Measurements from ENCODE around the gene RCOR3.

RCOR3 gene

DNA sequence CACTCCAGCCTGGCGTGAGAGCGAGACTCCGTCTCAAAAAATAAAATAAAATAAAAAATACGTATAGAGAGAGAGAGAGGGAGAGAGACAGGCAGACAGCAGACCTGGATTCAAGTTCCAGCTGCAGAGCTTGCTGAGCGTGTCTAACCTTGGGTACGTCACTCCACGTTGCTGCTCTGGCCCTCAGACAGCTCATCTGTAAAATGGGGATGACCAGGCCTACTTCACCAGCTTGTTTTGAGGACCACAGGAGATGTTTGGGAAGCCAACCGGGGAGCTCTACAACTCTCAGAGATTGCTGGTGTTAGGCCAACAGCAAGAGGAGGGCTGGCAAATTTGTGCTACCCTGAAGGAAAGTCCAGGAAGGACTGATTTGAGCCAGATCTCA lies 67.0 kb downstream of the RCOR3 start:
- no peak for DNase-seq

DNA sequence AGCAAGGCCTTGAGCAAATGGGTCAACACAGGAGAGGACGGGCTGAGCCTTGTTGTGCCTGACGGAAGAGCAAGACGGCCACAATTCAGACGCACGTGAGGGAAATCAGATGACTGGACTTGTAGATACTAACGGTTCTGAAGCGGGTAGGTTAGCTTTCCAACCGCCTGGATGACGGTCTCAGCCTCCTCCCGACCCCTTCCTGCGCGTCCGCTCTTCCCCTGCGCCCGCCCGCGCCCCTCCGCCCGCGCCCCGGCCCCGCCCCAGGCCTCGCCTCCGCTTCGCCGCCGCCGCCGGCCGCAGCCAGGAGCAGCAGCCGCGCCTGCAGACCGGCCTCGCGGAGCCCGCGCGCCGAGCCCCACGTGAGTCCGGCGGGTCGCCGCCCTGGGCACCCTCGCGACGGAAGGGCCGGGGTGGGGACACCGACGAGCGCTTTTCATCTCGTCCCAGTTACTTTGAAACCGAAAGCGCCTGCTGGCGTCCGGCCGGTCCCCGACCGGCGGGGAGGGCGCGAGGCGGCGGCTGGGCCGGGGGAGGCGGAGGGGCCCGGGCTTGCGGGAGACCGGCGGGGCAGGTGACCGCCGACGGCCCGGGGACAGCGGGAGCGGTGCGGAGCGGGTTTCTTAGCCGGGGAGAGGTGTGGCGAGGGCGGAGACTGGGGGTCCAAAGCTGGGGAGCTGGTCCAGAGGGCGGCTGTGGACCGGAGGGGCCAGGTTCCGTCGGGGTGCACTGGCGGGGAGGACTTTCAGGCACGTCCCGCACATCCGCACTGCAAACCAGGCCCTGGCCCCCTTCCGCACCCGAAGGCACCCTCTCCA lies 67.6 kb downstream of the RCOR3 start, which contains the start of gene TRAF5:
TRAF5 (plus strand) TSS at position 306 of the 818 bp plus-strand sequence. CDS start 26,407 bp downstream, outside the sequence.
- DNase-seq = peak; percentile 65 to 77 (median 65)

DNA sequence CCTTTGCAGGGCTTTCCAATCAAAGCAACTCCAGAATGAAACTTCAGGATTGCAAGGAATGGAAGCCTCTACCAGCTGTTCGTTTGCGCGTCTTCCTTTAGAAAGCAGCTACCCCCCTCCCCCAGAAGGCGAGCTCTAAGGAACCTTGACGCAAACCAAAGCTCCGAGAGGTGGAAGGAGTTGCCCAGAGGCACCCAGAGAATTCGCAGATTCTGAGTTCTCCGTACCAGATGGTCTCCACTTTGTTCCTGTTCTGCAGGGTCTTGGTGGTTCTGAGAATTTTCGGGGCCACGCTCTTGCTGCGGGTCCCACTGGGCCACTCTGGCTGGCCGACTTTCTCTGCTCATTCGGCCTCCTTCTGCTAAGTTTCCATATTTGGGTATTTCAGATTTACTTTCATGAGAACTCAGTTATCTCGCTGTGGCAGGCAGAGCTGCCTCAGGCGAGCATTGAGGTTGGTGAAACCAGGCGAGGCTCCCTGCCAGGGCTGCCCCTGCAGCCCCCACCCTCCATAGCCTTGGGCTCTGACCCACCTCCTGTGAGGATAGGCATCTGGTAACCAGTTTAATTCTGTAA lies 68.3 kb downstream of the RCOR3 start:
- peak; percentile 32 to 45 (median 35) for DNase-seq

DNA sequence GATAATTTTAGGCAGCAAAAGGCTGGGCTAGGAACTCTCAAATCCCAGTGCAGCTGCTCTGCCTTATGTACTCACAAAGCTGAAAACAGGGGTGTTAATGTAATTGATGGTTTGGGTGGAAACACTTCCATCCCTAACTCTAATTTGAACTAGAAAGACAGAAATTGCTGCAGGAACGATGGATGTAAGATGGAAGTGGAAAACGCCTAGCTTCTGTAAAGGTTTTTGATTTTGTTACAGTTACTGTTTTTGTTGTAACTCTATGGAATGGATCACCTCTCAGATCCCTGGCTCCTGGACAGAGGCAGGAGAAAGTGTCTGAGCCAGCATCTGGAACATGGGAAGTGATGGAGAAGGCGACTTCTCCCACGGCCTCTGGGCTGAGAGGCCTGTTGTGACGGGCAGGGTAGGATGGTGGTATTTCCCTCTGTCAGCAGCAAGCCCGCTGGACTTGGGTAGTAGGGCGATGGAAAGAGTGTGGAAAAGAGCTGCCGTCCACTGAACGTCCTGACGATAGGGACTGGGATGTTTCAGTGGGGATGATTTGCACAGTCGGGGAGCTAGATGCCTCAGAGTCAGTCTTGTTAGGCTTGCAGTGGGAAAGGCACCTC lies 69.0 kb downstream of the RCOR3 start:
- DNase-seq = no peak

DNA sequence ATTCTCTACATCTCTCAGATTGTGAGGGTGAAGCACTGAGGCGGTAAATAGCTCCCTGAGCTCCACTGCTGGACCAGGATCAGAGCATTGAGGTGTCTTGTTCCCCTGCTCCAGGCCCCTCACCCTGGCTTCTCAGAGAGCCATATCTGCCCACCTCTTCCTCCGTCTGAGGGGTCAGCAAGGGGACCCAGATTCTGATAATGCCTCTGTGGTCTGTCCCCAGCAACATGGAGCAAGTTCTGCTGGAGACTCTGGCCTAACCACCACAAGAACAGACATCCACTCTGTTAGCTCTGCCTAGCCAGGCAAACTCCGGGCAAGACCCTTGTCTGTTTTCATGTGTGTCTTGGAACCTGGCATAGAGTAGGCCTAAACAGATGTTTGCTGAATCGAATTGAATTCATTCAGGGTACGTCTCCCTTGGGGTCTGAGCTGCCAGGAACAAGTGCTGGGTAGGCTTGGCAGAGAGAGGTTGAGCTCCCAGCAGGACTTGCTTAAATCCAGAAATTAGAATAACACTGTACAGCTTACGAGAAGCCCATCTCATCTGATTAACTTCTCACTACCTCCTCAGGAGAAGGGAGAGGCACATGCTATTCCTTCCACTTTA lies 69.8 kb downstream of the RCOR3 start:
- DNase-seq = no peak

DNA sequence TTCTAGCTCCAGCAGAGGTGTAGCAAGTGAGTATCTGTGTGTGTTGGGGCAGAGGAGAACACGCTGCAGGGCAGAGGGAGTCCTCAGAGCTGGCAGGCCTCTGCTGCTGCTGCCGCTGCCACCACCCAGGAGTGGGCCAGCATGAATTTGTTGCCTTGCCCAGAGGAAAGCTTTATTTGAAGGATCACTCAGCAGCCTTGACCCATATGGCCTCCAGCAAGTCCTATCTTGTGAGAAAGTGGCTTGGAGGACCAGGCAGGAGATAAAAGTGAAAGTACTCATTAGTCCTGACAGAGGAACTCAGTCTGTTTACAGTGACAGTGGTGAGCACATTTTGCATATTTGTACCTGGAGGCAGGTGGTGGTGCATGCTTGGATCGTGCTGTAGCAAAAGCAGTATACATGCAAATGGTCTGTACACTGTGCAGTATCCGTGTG lies 70.6 kb downstream of the RCOR3 start:
- DNase-seq = no peak

DNA sequence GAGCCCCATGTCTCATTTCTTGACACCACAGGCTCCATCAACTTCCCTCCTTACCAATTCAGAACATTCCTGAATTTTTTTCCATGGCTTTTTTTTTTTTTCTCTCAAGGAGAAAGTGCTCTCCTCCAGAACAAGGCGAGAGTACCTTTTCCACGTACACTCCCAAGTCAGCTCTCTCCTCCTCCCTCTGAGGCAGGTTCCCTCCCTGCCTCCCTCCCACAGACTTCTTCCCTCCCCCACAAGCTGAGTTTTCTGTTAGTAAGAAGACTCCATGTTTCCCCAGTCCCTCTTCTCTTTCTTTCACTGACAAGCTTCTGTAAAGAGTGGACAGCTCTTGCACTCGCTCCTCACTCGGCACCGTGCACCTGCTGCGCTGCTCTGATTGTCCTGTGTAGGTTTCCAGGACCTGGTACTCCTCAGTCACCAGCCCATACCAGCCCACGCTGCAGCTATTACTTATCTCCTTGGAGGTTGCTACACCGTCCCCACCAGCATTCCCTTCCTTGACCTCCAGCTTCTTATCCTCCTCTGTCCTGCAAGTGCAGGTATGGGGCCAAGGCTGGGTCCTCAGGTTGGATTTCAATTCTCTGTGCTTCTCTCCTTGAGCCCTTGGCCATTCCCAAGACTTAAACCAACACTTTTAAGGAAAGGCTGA lies 71.2 kb downstream of the RCOR3 start:
- no peak for DNase-seq

DNA sequence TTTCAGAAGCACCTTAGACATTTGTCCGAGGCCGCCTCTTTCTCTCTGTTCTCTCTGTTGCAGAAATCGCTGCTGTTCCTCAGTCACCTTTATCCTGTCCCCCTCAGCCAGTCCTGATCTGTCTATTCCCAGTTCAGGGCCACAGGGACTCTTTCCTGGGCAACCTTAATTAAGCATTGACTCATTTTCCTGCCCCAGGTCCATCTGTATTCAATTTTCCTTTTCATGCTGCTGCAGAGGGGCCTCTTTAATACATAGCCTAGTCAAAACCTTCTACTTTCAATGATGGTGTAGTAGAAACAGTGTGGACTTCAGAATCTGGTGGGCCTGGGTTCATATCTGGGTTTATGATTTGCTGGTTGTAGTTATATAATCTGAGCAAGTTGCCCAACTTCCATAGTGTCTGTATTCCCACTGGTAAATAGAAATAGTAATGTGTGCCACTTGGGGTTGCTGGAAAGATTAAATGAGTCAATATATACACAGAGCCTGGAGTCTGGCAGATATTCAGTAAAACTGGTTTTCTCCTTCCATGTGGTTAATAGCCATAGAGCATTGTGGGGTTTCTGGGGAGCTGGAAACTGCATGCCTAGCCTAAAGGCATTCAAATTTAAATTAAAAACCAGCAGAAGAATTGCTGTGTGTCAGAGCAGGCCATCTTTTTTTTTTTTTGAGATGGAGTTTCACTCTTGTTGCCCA lies 72.0 kb downstream of the RCOR3 start:
- no peak for DNase-seq

DNA sequence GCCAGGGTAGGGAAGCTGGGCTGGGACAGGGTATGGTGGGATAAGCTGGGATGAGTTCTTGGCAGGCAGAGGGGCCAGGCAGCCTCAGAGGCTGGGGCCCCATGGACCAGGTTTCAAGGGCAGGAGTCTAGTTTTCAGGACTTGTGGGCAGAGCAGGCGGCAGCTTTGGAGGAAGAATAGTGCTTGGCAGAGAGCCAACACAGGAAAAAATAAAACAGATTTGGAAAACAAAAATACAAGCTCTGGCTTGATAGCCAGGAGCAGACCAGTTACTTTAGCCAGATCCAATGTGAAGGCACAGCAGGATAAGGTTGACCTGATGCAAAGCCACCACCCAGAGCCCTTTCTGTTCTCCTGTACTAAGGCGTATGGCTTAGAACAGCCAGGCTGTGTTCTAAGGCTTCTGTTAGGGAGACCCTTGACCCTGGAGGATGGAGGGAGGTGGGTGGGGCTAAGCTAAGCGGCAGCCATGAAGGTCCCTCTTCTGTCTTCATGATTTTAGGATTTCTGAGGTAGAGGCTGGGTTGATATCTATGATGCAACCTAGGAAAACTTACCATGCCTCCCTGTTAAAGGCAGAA lies 73.0 kb downstream of the RCOR3 start:
- no peak for DNase-seq

DNA sequence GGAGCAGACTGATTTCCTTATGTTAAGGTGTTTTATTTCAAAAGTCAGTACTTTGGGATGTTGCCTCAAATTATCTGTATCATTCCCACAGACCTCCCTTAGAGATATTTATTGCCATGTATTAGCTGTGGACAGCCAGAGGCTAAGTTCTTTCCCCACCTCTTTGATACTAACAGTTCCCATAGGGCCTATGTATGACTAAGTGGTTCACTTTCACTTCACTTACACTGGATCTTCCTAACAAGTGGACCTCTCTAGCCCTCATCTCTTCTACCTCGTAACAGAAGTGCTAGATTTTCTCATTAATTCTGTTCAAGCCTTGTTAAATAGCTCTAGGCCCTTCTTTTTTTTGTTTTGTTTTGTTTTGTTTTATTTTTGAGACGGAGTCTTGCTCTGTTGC lies 73.7 kb downstream of the RCOR3 start:
- DNase-seq = peak; percentile 31 to 46 (median 37)

DNA sequence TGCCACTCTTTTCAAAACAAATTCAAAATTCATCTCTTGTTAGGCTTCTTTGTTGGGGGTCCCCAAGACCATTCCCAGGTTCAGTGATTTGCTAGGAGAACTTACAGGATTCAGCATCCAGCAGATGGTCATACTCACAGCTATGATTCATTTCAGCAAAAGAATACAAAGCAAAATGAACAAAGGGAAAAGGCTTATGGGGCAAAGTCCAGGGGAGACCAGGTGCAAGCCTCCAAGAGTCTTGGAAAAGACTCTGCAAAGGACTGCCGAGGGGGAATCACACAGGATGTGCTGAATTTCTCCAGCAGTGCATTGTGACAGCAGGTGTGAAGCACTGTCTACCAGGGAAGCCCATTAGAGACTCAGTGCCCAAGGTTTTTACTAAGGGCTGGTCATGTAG lies 74.7 kb downstream of the RCOR3 start:
- no peak for DNase-seq

DNA sequence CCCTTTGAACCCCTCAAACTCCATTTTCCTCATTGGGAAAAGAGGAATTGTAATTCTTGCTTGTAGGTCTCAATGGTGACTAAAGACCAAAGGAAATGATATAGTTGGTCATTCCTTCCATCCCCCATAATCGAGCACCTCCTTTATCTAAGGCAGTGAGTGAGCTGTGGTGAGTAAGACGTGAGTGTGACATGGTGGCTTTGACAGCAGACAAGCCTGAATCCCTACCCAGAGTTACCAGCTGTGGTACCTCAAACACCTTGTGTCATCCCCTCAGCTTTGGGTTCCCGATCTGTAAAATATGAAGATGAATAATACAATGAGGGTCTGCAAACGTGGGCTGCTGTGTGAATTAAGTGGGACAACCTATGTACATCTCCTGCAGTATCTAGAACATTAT lies 75.8 kb downstream of the RCOR3 start:
- DNase-seq = no peak

DNA sequence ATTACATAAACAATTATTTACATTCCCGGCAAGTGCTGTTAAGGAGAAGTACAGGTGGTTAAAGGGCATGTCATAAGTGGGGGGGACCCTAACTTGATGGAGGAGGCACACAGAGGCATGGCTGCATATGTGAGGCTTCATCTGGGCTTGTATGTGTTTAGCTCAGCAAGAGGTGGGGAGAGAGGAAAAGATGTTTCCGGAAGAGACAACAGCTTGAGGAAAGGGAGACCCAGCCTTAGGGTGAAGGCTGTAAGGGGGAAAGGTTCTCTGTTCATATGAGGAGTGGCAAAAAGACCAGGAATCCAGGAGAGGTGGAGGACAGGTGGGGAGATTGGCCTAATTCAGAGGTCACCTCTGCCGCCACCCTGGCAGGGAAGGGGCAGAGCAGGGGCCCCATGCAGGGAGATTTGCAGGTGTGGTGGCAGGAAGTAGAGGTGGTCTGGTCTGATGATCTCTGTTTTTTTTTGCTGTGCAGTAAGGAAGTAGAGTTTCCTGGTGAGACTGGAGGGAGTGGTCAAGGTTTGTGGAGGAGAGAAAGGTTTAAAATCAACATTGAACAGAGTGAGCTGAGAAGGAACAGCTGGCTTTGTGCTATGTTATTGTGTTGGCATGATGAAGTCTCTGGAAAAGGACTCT lies 76.5 kb downstream of the RCOR3 start:
- DNase-seq = no peak

DNA sequence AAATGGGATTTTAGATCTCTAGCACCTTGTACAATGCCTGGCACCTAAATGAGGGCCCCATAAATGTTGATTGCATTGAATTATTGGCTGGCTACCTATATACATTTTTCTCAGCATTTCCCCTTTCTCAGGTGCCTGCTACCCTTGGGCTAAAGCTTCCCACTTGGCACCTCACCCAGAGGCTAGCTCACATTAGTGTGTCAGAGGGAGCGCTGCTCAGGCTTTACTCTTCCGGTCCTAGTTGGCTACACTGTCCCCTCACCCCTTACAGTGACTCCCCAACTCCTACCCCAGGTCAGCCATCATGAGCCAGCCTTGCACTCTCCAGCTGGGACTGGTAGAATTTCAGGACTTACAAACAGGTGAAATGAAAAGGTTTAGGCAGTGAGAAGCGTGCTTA lies 77.0 kb downstream of the RCOR3 start:
- DNase-seq = no peak

DNA sequence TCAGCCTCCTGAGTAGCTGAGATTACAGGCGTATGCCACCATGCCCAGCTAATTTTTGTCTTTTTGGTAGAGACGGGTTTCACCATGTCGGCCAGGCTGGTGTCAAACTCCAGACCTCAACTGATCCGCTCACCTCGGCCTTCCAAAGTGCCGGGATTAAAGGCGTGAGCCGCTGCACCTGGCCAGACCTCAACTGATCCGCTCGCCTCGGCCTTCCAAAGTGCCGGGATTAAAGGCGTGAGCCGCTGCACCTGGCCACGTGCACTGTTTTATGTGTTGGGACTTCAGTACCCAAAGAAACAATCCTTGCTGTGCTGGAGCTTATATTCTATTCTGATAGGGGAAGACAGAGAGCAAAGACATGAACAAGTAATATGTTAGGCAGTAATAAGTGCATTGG lies 77.6 kb downstream of the RCOR3 start:
- DNase-seq = no peak

DNA sequence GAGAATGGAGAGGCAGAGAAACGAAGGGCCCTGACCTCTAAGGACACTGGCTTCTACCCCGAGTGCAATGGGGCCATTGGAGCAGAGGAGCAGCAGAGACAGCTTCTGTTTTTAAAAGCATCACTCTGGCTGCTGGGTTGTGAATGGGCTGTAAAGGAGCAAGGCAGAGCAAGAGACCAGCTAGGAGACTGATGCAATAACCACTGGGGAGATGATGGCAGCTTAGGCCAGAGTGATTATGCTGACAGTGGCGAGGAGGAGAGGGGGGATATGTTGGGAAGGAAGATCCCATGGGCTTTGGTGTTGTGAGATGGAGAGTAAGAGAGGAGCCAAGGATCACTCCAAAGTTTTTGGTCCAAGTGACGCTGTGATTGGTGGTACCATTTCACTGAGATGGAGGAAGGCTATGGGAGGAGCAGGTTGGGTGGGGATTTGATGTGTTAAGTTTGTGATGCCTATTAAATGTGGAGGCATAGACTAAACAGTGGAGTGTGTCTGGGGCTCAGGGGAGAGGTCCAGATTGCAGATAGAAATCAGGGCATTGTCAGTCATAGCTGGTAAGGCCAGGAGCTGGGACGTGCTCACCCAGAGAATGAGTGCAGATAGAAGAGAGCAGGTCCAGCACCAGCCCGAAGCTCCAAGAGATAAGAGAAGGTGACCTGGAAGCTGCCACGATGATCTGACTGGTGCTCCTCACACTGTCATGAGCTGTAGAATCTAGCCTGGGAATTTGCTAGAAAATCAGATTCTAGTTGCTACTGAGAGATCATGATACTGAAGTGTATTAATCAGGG lies 78.5 kb downstream of the RCOR3 start:
- DNase-seq = no peak

DNA sequence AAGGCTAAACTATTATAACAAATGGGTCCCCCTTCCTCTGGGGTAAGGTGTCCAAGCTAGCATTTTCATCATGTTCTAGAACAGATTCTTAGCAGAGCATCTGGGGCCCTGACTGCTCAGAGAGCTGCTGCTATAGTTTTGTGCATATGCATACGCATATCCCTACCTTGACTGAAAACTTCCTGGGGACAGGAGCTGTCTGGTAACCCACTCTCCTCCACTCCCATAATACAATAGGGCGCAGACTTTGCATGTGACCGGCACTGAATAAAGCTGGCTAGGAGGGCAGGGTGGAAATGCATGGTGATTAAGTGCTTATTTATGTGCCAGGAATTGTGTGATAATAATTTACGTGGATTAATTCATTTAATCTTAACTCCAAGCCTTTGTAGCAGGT lies 79.1 kb downstream of the RCOR3 start:
- DNase-seq = no peak

DNA sequence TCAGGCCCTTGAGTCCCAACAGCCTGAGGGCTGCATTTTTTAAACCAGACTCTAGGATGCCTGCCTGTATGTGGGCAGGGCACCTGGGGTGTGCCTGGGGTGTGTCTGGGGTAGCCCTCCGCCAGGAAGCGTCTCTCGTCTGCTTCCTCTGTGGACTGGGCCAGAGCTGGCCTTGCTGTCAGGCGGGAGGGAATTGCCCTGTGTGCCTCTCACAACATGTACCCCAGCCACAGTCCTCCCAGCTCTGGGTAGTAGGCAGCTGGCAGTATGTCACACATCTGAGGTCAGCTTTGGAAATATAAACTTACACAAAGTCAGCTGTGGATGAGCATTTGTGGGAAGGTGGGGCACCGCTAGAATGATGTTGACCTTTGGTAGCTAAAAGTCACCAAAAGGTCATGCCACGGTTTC lies 80.5 kb downstream of the RCOR3 start:
- DNase-seq = peak; percentile 61 to 76 (median 68)

DNA sequence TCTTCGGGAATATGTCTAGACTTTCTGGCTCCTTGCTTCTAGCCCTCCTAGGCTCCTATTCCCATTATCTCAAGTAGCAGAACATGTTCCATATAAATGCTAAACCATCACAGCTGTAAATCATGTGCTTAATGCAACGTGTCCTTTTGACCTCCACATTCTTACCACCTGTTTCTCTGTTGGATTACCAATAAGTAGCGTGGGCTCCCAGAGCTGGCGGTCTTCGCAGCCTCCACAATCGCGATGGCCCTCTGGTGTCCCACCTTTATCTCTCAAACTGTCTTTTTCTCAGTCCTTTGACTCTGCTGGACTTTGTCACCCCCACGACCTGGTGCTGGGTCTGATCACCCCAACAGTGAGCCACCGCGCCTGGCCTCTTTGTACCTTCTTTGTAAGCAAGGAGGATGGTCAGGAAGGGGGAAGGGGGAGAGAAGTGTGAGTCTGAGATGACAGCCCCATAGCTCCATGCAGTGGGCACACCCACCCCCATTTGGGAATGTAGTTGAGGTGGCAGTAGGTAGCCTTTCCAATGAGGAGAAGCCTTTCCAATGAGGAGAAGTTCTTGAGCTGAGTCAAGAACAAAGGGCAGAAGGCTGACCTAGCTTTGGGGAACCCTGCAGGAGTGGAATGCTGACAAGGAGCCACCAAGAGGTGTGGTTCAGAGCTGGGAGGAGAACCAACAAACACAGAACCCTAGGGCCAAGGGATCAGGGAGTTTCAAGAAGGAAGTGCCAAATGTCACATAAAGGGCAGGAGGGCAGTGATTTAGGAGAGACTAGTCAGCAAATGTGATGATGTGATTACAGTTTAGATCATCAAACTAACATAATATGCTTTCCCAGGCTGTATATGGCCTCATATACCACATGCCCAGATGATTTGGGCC lies 81.7 kb downstream of the RCOR3 start:
- DNase-seq = peak; percentile 83 to 87 (median 85)

DNA sequence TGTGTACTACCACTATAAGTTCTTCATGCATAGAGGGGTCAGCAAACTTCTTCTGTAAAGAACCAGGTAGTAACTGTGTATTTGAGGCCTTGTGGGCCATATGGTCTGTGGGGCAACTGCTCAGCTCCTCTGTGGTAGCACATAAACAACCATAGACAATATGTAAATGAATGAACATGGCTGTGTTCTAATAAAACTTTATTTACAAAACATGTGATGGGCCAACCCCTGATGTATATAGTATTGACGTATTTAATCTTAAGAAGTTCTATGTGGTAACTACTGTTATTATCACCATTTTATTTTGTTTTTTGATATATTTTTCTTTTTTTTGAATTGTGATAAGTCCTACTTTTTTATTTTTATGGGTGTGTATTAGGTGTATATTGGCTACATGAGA lies 82.8 kb downstream of the RCOR3 start:
- no peak for DNase-seq
